Testis (tissue), 3 donors: Measurements from ENCODE around the gene FRMD3. TPM values are rescaled to one million over a fixed set of nuclear protein-coding genes. Genes with fewer than 3 reads are reported as not detected.

Experiments
- DNase-seq: peaks from one replicate; pipeline ENCODE4 v3.0.0-alpha.2; 2019
- H3K27ac ChIP-seq, 2 donors: fragments of 200-600 bp; sonication (generic); one replicate each; pipeline ENCODE4 v1.5.1; 2019
- H3K27me3 ChIP-seq: fragments of 200-600 bp; sonication (generic); one replicate; pipeline ENCODE4 v1.5.1; 2019
- H3K36me3 ChIP-seq: fragments of 200-600 bp; sonication (generic); one replicate; pipeline ENCODE4 v1.5.1; 2017; ENCODE audit warnings: low read depth; ENCODE audit errors: missing control alignments
- H3K4me1 ChIP-seq: fragments of 200-600 bp; sonication (generic); one replicate; pipeline ENCODE4 v1.5.1; 2019
- H3K4me3 ChIP-seq, 2 donors: fragments of 200-600 bp; sonication (generic); one replicate each; pipeline ENCODE4 v1.5.1; 2017 to 2019
- H3K9me3 ChIP-seq: fragments of 200-600 bp; sonication (generic); one replicate; pipeline ENCODE4 v1.5.1; 2017
- CTCF ChIP-seq, 3 experiments: fragments of 450-650 bp in 2 of 3; fragments of 200-600 bp in 1 of 3; sonication (generic) in 1 of 3; IDR thresholded peaks; one replicate each; pipeline ENCODE4 v1.5.1; 2016 to 2019; ENCODE audit warnings: antibody characterized with exemption in 3 of 3, mild to moderate bottlenecking in 2 of 3, moderate library complexity in 1 of 3
- POLR2A ChIP-seq: fragments of 450-650 bp; IDR thresholded peaks from one replicate; pipeline ENCODE4 v1.6.1; 2017; ENCODE audit warnings: antibody characterized with exemption, mild to moderate bottlenecking, moderate library complexity
- WGBS, 2 donors: methylation state at CpG; one replicate each; pipeline ENCODE4 v1.1.5; 2018; 5-methylcytosine and 5-hydroxymethylcytosine counted together
- intact Hi-C: fragments of 100-400 bp; cut with DNase I; formaldehyde crosslinking; loops from one replicate; pipeline ENCODE4 v1.15.1; 2023; ENCODE audit warnings: low total_unique reads
- polyA plus RNA-seq: library from polyadenylated mRNA; stranded (reverse); fragments of 350-450 nt; fragmentation: Illumina TruSeq; extraction: RNeasy Lipid Tissue Mini Kit (QIAGEN cat#74804); gene quantifications from one replicate; pipeline ENCODE4 v1.2.3, GENCODE V29; 2014; ENCODE audit warnings: low read depth, low replicate concordance; ENCODE audit not compliant: insufficient read depth
- total RNA-seq, 2 donors: library from RNA; depleted of rRNA; stranded (reverse); fragments of >200 nt; gene quantifications; one replicate each; pipeline ENCODE4 v1.2.3, GENCODE V29; 2016

Gene FRMD3
- total and polyA plus RNA-seq, 3 donors from 2014 or later, result 5.5 to 16.2 (median 12.5) TPM

DNA sequence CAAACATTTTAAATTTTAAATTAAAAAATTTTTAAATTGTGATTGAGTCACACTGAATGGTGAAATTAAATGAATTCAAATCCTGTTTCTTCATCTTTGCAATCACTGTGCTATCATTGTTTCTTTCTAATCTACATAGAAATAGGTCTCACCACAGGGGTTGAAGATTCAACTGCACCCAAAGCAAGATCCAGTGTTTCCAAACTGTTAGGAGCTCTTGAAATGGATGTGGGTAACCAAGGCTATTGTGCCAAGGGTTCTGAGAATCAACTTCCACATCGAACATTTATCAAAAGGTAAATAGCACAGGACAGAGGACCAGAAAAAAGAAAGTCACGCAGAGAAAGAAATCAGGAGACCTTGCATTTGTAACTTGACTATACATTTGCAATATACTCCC lies 302.7 kb downstream of the FRMD3 start:
- TF ChIP-seq POLR2A (no peak), CTCF (IDR thresholded peaks at IDR 0.05) (no peak)
- H3K27ac ChIP-seq, result no peak overlapping the region
- no peaks in the 10 kb centered on the region for H3K4me1 ChIP-seq
- WGBS, 2 donors, result 85 to 89% methylated on average over 2 of the region's 2 CpGs
- DNase-seq, result no peak
- H3K9me3 ChIP-seq, result no peaks in the 10 kb centered on the region
- H3K36me3 ChIP-seq, result no peaks in the 10 kb centered on the region
- no peaks in the 10 kb centered on the region for H3K27me3 ChIP-seq
- no peak overlapping the region for H3K4me3 ChIP-seq
- intact Hi-C loops, result no loop called here

GRCh38 chr9:83234541-83234940 lies 303.7 kb downstream of the FRMD3 start:
- no peak for DNase-seq
- no peaks in the 10 kb centered on the region for H3K9me3 ChIP-seq
- H3K27me3 ChIP-seq, result no peaks in the 10 kb centered on the region
- TF ChIP-seq POLR2A (no peak), CTCF (IDR thresholded peaks at IDR 0.05) (no peak)
- WGBS, 2 donors, result 64 to 74% methylated on average over 3 of the region's 3 CpGs
- no peak overlapping the region for H3K27ac ChIP-seq
- H3K4me1 ChIP-seq, result no peaks in the 10 kb centered on the region
- no peak overlapping the region for H3K4me3 ChIP-seq
- H3K36me3 ChIP-seq, result no peaks in the 10 kb centered on the region
- intact Hi-C loops, result no loop called here

DNA sequence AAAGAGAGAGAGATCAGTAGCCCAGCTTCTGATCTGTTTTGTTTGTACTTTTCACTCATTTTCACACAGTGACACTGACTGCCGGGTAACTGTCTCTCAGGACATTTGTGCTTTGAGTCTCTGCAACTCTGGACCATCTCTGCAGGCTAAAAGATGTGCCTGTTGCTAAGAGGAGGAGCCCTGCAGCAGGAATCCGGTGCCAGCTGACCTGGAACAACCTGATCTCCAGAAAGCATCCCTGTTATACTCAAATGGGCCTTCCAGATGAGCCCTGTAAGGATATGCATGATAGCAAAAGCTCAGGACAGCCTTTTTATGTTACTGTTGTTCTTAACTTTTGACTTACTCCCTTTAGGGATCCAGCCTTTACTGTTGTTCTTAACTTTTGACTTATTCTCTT lies 304.6 kb downstream of the FRMD3 start:
- Histone ChIP-seq H3K4me1 (no peaks in the 10 kb centered on the region), H3K9me3 (no peaks in the 10 kb centered on the region), H3K36me3 (no peaks in the 10 kb centered on the region), H3K4me3 (no peak overlapping the region), H3K27ac (no peak overlapping the region), H3K27me3 (no peaks in the 10 kb centered on the region)
- DNase-seq, result no peak
- intact Hi-C loops, result no loop called here
- 53 to 74% methylated on average over 2 of the region's 2 CpGs for WGBS, 2 donors
- TF ChIP-seq CTCF (IDR thresholded peaks at IDR 0.05) (no peak), POLR2A (no peak)

DNA sequence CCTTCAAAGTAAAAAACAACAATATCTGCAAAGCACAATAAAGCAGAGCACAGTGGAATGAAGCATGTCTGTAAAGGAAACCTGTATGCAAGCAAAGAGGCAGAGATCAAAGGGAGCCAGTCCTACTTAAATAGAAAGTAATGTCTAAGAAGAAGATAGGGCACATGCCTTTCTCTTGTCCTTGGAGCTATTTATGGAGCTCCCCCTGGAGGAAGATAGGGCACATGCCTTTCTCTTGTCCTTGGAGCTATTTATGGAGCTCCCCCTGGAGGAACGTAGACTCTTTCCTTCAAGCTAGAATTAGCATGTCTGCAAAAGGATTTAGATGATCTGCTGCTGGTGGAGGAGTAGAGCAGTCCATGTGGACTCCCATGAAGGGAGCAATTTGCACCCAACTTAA lies 307.2 kb downstream of the FRMD3 start:
- Histone ChIP-seq H3K9me3 (no peaks in the 10 kb centered on the region), H3K4me1 (no peaks in the 10 kb centered on the region), H3K27me3 (no peaks in the 10 kb centered on the region), H3K4me3 (no peak overlapping the region), H3K27ac (no peak overlapping the region), H3K36me3 (no peaks in the 10 kb centered on the region)
- 35 to 42% methylated on average over 1 of the region's 1 CpG for WGBS, 2 donors
- no peak for DNase-seq
- intact Hi-C loops, result no loop called here
- TF ChIP-seq POLR2A, result no peak
- no peak for TF ChIP-seq CTCF (IDR thresholded peaks at IDR 0.05)

DNA sequence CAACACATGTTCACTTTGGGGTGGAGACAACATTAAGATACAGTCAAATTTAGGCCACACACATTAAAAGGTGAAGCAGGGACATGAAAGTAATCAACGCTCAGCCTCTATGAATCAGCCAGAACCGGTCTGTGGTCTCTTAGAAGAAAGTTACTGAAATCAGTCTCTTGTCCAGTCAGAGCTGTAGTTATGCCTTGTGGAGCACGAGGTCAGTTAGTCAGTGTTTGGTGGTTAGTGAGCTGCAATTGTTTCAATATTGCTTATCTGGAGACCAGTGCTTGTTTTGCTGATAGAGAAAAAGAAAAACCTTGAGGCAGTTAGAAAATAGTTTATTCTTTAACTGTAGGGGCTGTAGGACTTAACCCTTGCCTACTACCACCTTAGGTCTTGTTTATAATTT lies 317.5 kb downstream of the FRMD3 start:
- 29 to 40% methylated on average over 3 of the region's 3 CpGs for WGBS, 2 donors
- peak; percentile 46 for DNase-seq
- no peak for TF ChIP-seq POLR2A
- no peak for TF ChIP-seq CTCF (IDR thresholded peaks at IDR 0.05)
- no peaks in the 10 kb centered on the region for H3K36me3 ChIP-seq
- intact Hi-C loops, result no loop called here
- no peaks in the 10 kb centered on the region for H3K9me3 ChIP-seq
- H3K4me3 ChIP-seq, result peak overlapping the region in 1 of 2 donors; percentile 70
- H3K4me1 ChIP-seq, result peaks cover 6% of the 10 kb centered on the region
- no peaks in the 10 kb centered on the region for H3K27me3 ChIP-seq
- peak overlapping the region; percentile 10 to 50 for H3K27ac ChIP-seq
